WTC11 (cell line): ENCODE measurements around the gene TRAF3IP1.
"Not testable (repeated sequence)": the region's sequence is repeated elsewhere in the genome, so short reads cannot be mapped to it uniquely, and the experiment has no call there.

Experiments used
- ATF2 ChIP-seq: sonication (generic); formaldehyde crosslinking; IDR thresholded peaks from 2 replicates; pipeline ENCODE4 v1.8.1; 2022; ENCODE audit warnings: low read depth, missing genetic modification reagents, borderline replicate concordance
- CTCF ChIP-seq: fragments of 200-600 bp; IDR thresholded peaks from 2 replicates; pipeline ENCODE4 v1.8.0; 2022; ENCODE audit warnings: antibody characterized with exemption
- E2F1 ChIP-seq: sonication (generic); formaldehyde crosslinking; IDR thresholded peaks from 2 replicates; pipeline ENCODE4 v1.8.0; 2022; ENCODE audit warnings: mild to moderate bottlenecking, missing genetic modification reagents
- ELF4 ChIP-seq: sonication (generic); formaldehyde crosslinking; IDR thresholded peaks from 2 replicates; pipeline ENCODE4 v1.8.1; 2022; ENCODE audit warnings: low read depth, mild to moderate bottlenecking, moderate library complexity, missing genetic modification reagents
- IRF1 ChIP-seq: sonication (generic); formaldehyde crosslinking; IDR thresholded peaks from 2 replicates; pipeline ENCODE4 v1.8.0; 2023; ENCODE audit warnings: missing genetic modification reagents
- JUN ChIP-seq: sonication (generic); formaldehyde crosslinking; IDR thresholded peaks from 2 replicates; pipeline ENCODE4 v1.8.0; 2023; ENCODE audit warnings: mild to moderate bottlenecking, missing genetic modification reagents
- ZNF263 ChIP-seq: sonication (generic); formaldehyde crosslinking; IDR thresholded peaks from 2 replicates; pipeline ENCODE4 v1.8.1; 2022; ENCODE audit warnings: low read depth, mild to moderate bottlenecking, moderate library complexity, missing genetic modification reagents

GRCh38 chr2:238335591-238335990 is 15.3 kb downstream of the TRAF3IP1 start:
- TF ChIP-seq CTCF; IRF1; E2F1 (CRISPR knock-in tag); JUN (CRISPR knock-in tag); ELF4 (CRISPR knock-in tag); ATF2; ZNF263: not testable (repeated sequence)
